ENCODE results near the gene MYEF2.

- no peak for TF ChIP-seq CTCF (conservative IDR thresholded peaks at IDR 0.05 in 1 of 2, IDR thresholded peaks at IDR 0.05 in 1 of 2; ENCODE audit: extremely low read depth in 1 of 2, insufficient read depth in 1 of 2, low read depth in 1 of 2, low read length in 2 of 2)
- no peak for TF ChIP-seq EZH2 (IDR thresholded peaks at IDR 0.05; ENCODE audit: borderline replicate concordance, low read length)
Observed at GRCh38 chr15:48221885-48222284, 43.8 kb upstream of the MYEF2 start.
